OCI-LY7 (cell line): Measurements from ENCODE around the gene TSHZ2.

Experiments
- EZH2phosphoT487 ChIP-seq: fragments of 200-600 bp; sonication (generic); IDR thresholded peaks from 2 replicates; pipeline ENCODE4 v1.6.1; 2018; ENCODE audit warnings: low read depth, borderline replicate concordance, mild to moderate bottlenecking, mixed run types, antibody characterized with exemption, low read length, moderate library complexity, mixed read lengths
- TF ChIP-seq, protein P1 (sequence below): fragments of 200-600 bp; sonication (generic); conservative IDR thresholded peaks from 2 replicates; pipeline ENCODE4 v1.5.1; 2014; ENCODE audit warnings: mild to moderate bottlenecking, antibody characterized with exemption, low read length, moderate library complexity, mixed read lengths

DNA sequence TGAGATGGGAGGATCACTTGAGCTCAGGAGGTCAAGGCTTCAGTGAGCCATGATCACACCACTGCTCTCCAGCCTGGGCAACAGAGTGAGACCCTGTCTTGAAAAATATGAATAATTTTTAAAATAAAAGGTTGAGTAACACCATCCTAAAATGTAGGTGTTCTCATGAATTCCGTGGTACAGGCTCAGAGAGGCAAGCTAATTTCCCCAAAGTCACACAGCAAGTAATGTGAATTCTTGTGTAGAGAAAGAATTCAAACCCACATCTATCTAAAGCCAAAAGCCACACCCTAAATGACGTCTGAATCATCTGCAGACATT, 541.0 kb downstream of the TSHZ2 start:
- TF ChIP-seq, protein P1, sequence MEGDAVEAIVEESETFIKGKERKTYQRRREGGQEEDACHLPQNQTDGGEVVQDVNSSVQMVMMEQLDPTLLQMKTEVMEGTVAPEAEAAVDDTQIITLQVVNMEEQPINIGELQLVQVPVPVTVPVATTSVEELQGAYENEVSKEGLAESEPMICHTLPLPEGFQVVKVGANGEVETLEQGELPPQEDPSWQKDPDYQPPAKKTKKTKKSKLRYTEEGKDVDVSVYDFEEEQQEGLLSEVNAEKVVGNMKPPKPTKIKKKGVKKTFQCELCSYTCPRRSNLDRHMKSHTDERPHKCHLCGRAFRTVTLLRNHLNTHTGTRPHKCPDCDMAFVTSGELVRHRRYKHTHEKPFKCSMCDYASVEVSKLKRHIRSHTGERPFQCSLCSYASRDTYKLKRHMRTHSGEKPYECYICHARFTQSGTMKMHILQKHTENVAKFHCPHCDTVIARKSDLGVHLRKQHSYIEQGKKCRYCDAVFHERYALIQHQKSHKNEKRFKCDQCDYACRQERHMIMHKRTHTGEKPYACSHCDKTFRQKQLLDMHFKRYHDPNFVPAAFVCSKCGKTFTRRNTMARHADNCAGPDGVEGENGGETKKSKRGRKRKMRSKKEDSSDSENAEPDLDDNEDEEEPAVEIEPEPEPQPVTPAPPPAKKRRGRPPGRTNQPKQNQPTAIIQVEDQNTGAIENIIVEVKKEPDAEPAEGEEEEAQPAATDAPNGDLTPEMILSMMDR, result no peak
- TF ChIP-seq EZH2phosphoT487, result no peak
